GM18520 (cell line): ENCODE measurements around the gene LRIT2.

Experiments used
- ATAC-seq: cut with Tn5 transposase; IDR thresholded peaks from one replicate; pipeline ENCODE4 v1.9.1; 2021; ENCODE audit not compliant: unreplicated experiment

Gene LRIT2

DNA sequence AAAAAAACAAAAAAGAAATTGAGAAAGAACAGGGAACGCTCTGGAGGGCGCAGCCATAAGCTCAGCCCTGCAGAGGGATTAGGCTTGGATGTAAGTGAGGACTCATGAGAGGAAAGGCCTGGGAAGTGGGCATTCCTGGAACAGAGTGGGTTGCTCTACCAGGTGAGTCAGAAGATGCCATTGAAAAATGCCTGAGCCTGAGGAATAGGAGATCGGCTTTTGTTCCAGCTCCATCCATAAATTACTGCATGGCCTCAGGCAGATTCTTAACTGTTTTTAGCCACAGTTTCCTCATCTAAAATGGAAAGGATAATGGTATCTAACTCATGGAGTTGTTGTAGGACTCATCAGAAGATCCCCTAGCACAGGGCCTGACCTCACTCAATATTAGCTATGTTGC is 18.4 kb upstream of the LRIT2 start:
- no peak for ATAC-seq

DNA sequence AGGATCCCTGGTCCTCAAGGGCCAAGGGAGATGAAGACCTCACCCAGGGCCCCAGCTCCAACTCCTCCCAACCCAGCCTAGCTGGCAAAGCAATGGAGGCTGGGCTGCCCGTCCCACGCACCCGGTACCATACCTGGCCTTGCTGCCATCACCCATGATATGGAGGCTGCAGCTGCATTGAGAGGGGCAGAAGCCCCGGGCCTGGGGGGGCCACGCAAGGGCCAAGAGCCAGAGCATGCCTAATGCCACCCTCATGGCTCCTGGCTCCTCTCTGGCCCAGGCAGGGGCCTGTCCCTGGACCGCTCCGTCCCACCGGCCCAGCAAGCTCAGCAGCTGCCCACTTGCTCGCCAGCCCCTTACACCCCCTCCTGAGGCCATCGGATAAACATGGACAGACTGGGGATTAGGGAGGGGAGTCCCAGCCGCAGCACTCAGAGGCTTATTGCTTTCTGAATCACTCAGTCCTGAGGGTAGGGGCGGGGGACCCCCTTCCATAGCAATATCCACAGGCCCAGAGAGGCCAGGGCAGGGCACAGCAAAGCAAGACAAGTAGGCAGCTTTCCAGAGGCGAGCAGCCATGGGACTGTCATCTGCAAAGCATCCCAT is 15.9 kb upstream of the LRIT2 start, which contains the start of gene LRIT1:
TSS of gene LRIT1 (minus strand) at position 362 of the 606 bp plus-strand sequence. CDS start at position 255, 107 bp downstream.
- no peak for ATAC-seq

DNA sequence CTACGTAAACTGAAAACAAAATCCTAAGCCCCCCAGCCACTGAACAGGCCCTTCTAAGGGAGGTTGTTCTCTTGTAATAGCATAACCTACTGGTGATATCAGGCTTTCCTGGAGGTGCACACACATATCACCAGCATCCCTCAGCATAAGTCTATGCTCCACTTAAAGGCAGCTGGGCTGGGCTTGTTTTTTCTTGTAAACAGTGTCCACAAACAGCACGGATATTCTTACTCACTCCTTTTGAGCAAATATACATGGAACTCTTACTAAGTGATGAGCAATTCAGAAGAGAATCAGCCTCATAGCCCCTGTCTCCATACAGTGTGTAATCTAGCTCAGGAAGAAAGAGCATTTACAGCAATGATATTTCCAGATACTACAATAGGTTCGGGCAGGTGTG is 13.6 kb upstream of the LRIT2 start:
- ATAC-seq = no peak

DNA sequence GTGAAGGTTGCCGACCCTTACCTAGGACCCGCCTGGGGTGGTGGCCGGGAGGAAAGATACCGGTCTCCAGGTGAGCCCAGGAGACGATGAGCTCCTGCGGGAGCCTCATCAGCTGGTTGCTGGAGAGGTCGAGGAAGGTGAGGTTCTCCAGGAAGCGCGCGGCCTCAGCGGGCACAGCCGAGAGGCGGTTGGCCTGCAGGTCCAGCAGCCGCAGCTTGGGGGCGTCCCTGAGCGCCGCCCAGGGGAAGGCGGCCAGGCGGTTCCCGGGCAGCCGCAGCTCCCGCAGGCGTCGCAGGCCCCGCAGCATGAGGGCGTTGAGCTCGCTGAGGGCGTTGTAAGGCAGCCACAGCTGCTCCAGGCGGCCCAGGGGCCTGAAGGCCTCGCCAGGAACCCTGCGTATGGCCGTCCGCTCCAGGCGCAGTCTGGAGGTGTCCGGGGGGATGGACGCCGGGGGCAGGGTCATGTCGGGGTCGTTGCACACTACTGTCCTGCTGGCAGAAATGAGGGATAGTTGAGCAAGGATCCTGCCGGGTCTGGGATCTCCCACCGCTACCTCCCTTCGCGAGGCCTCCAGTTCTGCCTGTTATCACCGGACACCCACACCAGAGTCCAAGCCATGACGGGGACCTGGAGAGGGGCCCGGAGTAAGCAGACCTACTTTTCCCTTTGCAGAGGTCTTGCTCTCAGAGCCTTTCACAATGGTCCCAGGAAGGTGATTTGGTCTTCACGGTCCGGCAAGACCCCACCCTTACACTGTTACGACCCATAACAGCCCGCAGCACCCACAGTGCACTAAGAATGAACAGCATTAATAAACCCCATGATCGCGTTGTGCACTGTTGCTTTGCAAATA is 12.1 kb upstream of the LRIT2 start:
- ATAC-seq = no peak

DNA sequence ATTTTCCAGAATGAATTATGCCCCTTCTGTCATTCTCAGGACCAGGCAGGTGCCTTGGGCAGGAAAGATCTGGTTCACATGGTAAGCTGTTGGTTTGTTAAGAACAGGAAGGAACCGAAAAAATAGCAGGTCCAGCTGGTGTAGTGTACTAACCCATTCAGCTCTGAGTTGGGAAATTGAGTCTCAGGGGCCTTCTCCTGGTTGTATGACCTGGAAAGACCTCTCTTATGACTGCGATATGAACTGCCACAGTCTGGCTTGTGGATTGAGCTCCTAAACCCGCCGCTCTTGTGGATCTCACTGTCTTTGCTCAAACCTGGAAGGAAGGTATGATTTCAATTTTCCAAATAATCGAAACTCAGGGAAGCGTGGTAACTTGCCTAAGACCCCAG is 11.5 kb upstream of the LRIT2 start:
- no peak for ATAC-seq

DNA sequence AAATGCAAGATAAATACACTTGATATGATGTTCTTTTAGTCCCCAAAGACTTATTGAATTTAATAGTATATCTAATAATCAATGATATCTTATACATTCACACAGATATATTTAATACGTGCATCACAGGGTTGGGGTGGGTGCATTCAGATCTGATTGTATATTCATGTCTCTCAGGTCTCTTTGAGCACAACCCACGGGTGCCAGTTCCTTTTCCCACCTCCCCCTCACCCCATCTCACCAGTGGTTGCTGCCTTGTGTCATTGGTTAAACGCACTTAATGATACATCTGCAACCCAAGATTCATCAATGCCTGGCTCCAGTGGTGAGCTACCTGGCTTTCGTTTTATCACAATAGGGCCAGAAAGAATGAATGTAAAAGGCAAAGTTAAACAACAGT is 9.8 kb upstream of the LRIT2 start:
- no peak for ATAC-seq

DNA sequence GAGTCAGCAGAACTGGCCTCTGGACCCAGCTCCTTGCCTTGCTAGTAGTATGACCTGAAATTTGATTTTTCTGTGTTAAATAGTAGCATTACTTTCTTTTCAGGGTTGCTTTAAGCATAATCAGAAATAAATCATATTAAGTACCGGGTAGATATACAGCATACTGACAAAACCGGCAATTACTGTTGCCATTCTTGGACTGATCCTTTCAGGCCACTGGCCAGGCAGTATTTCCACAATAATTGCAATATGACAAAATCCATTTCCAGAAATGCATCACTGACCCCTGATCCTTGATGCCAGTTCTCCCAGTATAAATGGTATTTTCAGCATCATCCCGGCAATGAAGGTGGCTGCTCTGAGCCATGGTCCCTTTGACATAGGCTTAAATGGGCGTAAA is 9.1 kb upstream of the LRIT2 start:
- no peak for ATAC-seq

DNA sequence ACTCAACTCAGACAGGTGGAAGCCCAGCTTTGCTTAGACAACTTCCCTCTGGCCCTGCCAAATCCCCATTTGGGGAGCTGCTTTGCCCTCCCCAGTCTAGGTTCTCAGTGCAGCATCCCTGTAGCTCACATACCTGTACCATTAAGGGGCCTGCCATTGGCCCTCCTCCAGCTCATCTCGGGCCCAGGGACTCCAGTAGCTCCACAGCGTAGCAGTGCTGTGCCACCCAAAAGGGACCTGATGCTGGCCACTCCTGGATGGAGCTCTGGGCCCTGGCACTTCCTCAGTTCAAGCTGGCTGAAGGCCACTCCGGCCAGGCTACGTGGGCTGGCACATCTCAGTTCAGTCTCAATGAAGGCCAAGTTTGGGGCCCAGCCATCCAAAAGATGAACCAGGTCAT is 8.6 kb upstream of the LRIT2 start:
- no peak for ATAC-seq

DNA sequence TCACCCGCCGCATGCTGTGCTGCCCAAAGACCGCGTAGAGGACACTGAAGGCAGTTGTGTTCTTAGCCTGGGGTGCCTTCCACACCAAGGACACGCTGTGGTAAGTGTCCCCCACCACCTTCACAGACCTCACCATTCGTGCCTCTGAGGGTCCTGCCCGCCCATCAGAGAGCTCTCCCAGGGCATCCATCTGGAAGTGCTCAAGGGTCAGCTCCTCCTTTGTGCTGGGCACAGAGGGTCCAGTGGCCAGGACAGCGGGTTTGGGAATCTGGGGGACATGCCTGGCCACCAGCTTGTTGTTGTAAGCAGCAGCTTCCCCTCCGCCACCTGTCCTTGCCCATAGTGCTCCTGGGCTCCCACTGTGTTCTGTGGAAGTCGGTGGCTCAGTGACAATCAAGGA is 7.0 kb upstream of the LRIT2 start:
- no peak for ATAC-seq

DNA sequence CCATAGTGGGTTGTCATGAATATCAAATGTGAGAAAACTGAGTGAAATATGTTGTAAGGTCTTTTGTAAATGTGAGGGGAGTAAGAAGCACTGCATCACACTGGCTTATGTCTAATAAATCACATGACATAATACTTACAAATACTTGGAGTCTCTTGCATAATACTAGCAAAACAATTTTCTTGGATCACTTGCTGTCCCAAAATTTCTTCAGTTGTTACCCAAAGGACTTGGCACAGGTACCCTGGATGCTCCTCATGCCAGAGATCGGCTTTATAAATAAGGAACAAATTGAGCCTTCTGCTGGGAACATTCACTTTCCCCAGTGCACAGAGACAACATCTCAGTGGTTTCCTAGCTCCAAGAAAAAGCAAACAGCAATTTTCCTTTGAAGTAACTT is 5.0 kb upstream of the LRIT2 start:
- ATAC-seq = no peak

DNA sequence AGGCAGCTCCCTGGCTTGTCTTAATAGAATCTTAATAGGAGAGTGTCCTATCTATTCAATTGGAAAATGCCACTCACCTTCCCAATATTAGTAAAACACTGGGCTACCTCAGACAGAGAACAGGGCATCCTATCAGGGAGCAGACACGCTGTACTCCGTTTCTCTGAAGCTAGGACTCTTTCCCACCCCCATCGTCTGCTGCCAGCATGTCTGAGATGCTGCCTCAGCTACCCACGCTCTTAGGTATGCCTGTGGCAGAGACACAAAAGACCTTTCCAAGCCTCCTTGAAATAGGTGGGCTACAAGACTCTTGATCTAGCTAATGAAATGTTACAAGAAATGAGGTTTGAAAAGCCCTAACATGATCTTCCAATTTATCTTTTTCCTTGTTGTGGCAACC is 2.5 kb upstream of the LRIT2 start:
- ATAC-seq = no peak

DNA sequence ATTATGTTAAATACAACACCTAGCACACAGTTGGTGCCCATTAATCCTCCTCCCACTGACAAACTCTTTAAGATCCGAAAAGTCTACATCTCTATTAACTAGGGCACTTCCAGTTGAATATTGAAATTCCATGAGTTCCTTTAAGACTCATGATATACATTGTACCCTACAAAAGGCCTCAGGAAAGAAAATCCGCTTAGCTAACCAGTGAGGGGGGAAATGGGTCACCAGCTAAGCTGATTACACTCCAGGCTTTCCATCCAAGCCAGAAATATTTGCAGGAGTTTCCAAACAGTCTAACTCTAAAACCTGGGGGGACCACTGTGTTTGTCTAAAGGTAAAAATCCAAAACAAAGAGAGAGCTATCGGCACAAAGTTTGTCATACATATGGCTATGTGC is 1.3 kb upstream of the LRIT2 start:
- ATAC-seq = no peak

DNA sequence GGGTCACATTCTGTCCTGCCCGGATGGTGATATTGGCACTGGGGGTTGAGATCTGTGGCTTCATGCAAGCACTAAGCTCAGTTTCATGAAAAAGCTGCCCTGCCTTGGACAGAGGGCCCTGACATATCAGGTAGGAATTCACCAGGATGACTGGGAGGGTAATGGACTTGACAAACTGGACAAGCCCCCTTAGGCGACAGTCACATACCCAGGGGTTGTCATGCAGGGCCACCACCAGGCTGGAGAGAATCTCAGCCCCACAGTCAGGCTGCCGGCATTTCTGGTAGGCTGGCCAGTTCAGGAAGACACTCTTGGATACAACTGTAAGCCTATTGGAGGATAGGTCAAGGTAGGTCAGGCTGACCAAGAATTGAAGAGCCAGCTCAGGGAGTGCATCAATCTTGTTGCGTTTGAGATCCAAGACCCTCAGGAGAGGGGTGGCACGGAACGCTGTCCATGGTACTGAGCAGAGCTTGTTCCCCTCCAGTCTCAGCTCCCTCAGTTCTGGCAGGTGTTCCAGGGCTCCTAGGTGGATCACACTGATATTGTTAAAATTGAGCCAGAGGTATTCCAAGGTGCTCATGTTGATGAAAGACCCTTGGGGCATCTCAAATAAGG is 824 bp downstream of the LRIT2 start:
- no peak for ATAC-seq

DNA sequence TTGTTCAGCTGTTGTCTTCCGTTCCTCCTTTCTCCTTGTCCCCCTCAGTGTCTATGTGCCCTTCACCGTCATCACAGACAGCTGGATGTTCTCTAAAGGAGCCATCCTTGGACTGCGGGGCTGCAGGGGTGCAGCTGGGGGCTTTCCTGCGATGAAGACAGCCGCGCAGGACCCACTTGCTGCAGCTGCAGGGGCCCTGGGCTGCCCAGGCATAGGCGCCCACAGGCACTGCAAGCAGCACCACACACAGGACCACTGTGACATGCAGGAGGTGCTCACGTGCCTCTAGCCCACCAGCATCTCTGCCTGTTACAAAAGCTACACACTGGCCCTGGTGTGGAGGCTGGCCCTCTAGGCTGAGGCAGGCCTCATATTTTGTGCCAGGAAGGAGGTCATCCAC is 3.4 kb downstream of the LRIT2 start:
- no peak for ATAC-seq

DNA sequence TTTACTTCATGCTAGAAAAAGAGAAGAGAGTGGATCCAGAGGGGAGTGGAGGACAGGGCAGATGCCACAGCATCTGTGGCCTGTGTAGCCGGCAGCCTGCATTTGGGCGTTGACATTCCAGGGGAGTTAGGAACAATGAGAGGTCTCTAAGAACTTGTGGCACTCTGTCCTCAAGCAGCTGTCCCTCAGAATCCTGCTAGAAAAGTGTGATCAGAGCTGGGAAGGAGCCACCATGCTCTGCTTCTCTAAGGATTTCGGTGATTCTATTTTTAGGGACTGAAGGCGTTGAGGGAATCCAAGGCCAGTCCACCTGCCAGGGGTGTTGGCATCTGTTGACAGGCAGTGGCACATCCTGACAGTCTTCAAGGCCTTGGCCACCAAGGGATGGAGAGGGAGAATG is 7.6 kb downstream of the LRIT2 start:
- no peak for ATAC-seq

DNA sequence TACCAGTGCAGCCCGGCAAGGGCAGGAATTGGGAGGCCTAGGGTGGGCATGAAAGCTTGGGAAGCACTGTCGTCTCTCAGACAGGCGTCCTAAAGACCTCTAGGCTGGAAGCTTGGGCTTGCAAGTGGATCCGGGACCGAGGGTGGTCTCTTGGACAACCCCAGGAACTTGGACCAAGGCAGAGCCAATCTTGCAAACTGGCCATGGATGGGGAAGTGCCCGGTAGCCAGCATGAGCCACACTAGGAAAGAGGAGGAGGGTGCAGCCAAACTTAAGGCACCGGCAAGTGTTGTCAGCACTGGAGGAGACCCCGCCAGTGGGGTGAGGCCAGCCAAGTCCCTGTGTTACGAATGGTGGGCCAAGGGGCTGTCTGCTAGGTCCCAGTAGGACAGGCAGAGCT is 8.5 kb downstream of the LRIT2 start:
- no peak for ATAC-seq

DNA sequence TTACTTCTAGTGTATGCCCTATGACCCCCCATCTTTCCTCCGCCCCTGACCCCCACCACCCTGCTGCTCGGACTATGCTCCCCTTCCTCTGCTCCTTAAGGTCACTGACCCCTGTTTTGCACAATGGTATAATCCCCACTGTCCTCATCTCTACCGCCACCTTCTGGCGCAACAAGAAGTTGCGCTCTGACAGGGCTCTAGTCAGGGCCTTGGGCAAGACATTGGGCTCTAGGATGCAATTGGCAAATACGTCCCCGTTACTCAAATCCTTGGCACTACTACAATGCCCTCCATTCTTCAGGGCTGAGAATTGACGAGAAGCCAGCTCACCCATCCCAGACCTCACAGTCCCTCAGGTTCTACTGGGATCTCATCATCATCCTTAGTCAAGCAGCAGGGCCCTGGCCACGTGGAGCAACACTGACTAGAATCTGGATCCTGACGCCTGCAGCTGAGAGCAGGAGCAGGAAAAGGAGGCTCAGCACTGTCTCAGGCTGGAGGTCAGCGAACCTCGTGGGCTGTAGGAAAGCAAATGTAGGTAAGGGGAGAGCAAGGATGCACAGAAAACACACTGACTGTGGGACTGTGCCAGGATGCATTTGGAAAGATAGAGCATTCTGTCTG is 10.6 kb downstream of the LRIT2 start:
- peak; percentile 74 for ATAC-seq

DNA sequence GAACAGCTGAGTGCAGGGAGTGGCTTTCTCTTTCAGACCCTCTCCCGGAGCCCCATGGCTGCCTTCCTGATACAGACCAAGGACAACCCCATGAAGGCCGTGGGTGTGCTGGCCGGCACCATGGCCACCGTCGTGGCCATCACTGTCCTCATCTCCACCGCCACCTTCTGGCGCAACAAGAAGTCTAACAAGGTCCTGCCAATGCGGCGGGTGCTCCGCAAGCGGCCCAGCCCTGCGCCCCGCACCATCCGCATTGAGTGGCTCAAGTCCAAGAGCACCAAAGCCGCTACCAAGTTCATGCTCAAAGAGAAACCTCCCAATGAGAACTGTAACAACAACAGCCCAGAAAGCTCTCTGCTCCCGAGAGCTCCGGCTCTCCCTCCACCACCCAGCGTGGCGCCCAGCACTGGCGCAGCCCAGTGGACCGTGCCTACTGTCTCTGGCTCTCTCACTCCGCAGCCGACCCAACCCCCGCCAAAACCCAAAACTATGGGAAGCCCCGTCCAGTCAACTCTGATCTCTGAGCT is 11.2 kb downstream of the LRIT2 start:
- no peak for ATAC-seq

DNA sequence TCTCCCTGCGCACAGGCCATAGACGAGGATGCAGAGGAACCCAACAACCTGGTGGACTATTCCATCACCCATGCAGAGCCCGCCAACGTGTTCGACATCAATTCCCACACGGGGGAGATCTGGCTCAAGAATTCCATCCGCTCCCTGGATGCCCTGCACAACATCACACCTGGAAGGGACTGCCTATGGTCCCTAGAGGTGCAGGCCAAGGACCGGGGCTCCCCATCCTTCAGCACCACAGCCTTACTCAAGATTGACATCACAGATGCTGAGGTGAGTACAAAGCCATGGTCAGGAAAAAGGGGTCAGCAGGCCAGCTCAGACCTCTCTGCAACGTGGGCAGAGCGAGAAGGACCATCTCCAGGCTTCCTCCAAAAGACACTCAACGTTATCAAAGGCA is 12.3 kb downstream of the LRIT2 start:
- ATAC-seq = no peak

DNA sequence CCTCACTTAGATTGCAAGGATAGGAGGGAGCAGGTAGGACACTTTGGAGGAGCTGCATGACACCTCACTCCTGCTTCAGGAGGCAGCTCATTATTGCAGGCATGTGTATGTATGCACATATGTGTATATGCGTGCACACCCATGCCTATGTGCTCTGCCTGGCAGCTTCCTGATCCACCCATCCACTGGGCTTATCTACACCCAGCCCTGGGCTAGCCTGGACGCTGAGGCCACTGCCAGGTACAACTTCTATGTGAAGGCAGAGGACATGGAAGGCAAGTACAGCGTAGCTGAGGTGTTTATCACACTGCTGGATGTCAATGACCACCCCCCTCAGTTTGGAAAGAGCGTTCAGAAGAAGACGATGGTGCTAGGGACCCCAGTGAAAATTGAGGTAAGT is 13.3 kb downstream of the LRIT2 start:
- ATAC-seq = no peak

DNA sequence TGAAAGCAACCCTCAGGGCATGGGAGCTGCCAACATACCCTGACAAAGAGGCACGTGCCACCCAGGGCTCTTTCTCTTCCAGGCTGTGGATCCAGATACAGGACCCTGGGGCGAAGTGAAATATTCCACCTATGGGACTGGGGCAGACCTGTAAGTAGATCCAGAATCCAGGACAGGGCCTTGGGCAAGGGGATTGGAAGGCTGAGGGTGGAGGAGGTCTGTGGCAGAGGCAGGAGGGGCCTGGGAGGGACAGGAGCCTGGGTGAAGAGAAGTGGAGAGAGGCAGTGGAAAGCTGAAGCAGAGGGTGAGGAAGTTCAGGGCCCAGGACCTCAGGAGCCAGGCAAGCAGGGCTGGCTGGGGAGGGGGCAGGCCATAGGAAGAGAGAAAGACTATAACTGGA is 13.8 kb downstream of the LRIT2 start:
- ATAC-seq = no peak

DNA sequence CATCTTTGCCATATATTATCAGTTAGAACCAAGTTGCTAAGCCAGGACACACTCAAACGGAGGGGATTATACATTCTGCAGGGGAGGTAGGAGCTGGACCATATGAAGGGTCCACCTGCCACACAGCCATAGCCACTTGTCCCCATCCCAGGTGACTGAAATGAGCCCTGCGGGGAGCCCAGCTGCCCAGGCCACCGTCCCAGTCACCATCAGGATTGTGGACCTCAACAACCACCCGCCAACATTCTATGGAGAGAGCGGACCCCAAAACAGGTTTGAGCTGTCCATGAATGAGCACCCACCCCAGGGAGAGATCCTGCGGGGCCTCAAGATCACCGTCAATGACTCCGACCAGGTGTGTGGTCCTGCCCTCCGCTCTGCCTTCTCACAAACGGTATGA is 17.3 kb downstream of the LRIT2 start:
- ATAC-seq = no peak
